Measurements from ENCODE around the gene C2orf66. TPM values are rescaled to one million over a fixed set of nuclear protein-coding genes. Genes with fewer than 3 reads are reported as not detected.

Gene C2orf66
- not detected in 2 replicates for total RNA-seq

GRCh38 chr2:196809260-196809659, at the start of gene C2orf66:
C2orf66 (minus strand) TSS chr2:196809355; CDS start chr2:196809336, 19 bp downstream.

Other genes with a start within 250 kb of the C2orf66 start
- 1.3 and 1.6 TPM in 2 replicates for gene HECW2, start 215.8 kb downstream of the C2orf66 start, total RNA-seq
- gene CCDC150, start 169.6 kb downstream of the C2orf66 start, total RNA-seq = 1.6 and 4.4 TPM in 2 replicates
- gene GTF3C3, start 9.7 kb downstream of the C2orf66 start, total RNA-seq = 20.4 and 23.7 TPM in 2 replicates
- 1.5 and 2.5 TPM in 2 replicates for gene PGAP1, start 117.4 kb upstream of the C2orf66 start, total RNA-seq